ENCODE data around the gene ZHX3.

ZHX3 gene

GRCh38 chr20:41258474-41258873, 59.1 kb downstream of the ZHX3 start:
- WGBS, 2 donors (ENCODE audit: extremely low coverage in 2 of 2, insufficient read length in 2 of 2, insufficient replicate concordance in 1 of 2): no CpG with 5 or more reads among the region's 3 CpGs
- H3K4ac ChIP-seq (ENCODE audit: low read length): no peak overlapping the region
- no peak overlapping the region for H2BK15ac ChIP-seq (ENCODE audit: low read length)
- H3K4me3 ChIP-seq (ENCODE audit: low read length in 2 of 2): no peak overlapping the region
- no peak for DNase-seq (ENCODE audit: low spot score)
- H3K9me3 ChIP-seq (replicated peaks in 1 of 2; ENCODE audit: control insufficient read depth in 2 of 2, insufficient read depth in 1 of 2, low read depth in 1 of 2, low read length in 2 of 2): no peaks in the 10 kb centered on the region
- no peak overlapping the region for H2BK120ac ChIP-seq (ENCODE audit: low read depth, low read length)
- no peak overlapping the region for H3K9ac ChIP-seq (ENCODE audit: low read depth, low read length, poor library complexity)
- no peak overlapping the region for H3K23ac ChIP-seq (ENCODE audit: low read depth, low read length, poor library complexity)
- H3K4me1 ChIP-seq (ENCODE audit: control insufficient read depth in 2 of 2, insufficient read depth in 1 of 2, low read depth in 1 of 2, low read length in 2 of 2): peaks cover 0 to 5% of the 10 kb centered on the region in 2 donors
- H3K27me3 ChIP-seq (ENCODE audit: control insufficient read depth in 3 of 3, insufficient read depth in 3 of 3, low read depth in 1 of 3, low read length in 3 of 3): no peaks in the 10 kb centered on the region
- no peak overlapping the region for H2BK12ac ChIP-seq (ENCODE audit: low read length)
- no peak overlapping the region for H2BK5ac ChIP-seq (ENCODE audit: low read length)
- H3K27ac ChIP-seq (replicated peaks; ENCODE audit: low read length): no peak overlapping the region
- H3K4me2 ChIP-seq (ENCODE audit: insufficient read depth, low read length, poor library complexity, severe bottlenecking): no peak overlapping the region
- no peak overlapping the region for H3K14ac ChIP-seq (ENCODE audit: low read length)
- no peak overlapping the region for H3K18ac ChIP-seq (ENCODE audit: low read length)
- no peaks in the 10 kb centered on the region for H3K36me3 ChIP-seq (replicated peaks in 1 of 2; ENCODE audit: control insufficient read depth in 2 of 2, insufficient read depth in 2 of 2, low read length in 2 of 2)
- no peak overlapping the region for H4K91ac ChIP-seq (ENCODE audit: low read depth, low read length, poor library complexity)
- no peak overlapping the region for H4K8ac ChIP-seq (ENCODE audit: low read depth, low read length)
- H3K79me1 ChIP-seq (ENCODE audit: low read depth, low read length): no peaks in the 10 kb centered on the region
- H2AK5ac ChIP-seq (ENCODE audit: low read depth, low read length): no peak overlapping the region
- no peak overlapping the region for H2AFZ ChIP-seq (ENCODE audit: low read length)

- Histone ChIP-seq H2BK15ac (ENCODE audit: low read length) (no peak overlapping the region), H3K18ac (ENCODE audit: low read length) (no peak overlapping the region), H3K27me3 (ENCODE audit: control insufficient read depth in 3 of 3, insufficient read depth in 3 of 3, low read depth in 1 of 3, low read length in 3 of 3) (no peaks in the 10 kb centered on the region), H3K36me3 (replicated peaks in 1 of 2; ENCODE audit: control insufficient read depth in 2 of 2, insufficient read depth in 2 of 2, low read length in 2 of 2) (no peaks in the 10 kb centered on the region), H3K4me3 (ENCODE audit: low read length in 2 of 2) (no peak overlapping the region), H4K8ac (ENCODE audit: low read depth, low read length) (no peak overlapping the region), H3K14ac (ENCODE audit: low read length) (no peak overlapping the region), H3K4me1 (ENCODE audit: control insufficient read depth in 2 of 2, insufficient read depth in 1 of 2, low read depth in 1 of 2, low read length in 2 of 2) (peaks cover 0 to 5% of the 10 kb centered on the region in 2 donors), H2BK120ac (ENCODE audit: low read depth, low read length) (no peak overlapping the region), H3K79me1 (ENCODE audit: low read depth, low read length) (no peaks in the 10 kb centered on the region), H2AFZ (ENCODE audit: low read length) (no peak overlapping the region), H2AK5ac (ENCODE audit: low read depth, low read length) (no peak overlapping the region), H2BK12ac (ENCODE audit: low read length) (no peak overlapping the region), H2BK5ac (ENCODE audit: low read length) (no peak overlapping the region), H4K91ac (ENCODE audit: low read depth, low read length, poor library complexity) (no peak overlapping the region), H3K9ac (ENCODE audit: low read depth, low read length, poor library complexity) (no peak overlapping the region), H3K27ac (replicated peaks; ENCODE audit: low read length) (no peak overlapping the region), H3K4me2 (ENCODE audit: insufficient read depth, low read length, poor library complexity, severe bottlenecking) (no peak overlapping the region), H3K4ac (ENCODE audit: low read length) (no peak overlapping the region), H3K23ac (ENCODE audit: low read depth, low read length, poor library complexity) (no peak overlapping the region), H3K9me3 (replicated peaks in 1 of 2; ENCODE audit: control insufficient read depth in 2 of 2, insufficient read depth in 1 of 2, low read depth in 1 of 2, low read length in 2 of 2) (no peaks in the 10 kb centered on the region)
- no peak for DNase-seq (ENCODE audit: low spot score)
- WGBS, 2 donors (ENCODE audit: extremely low coverage in 2 of 2, insufficient read length in 2 of 2, insufficient replicate concordance in 1 of 2): no CpG with 5 or more reads among the region's 5 CpGs
Measured at GRCh38 chr20:41256516-41256915, 61.0 kb downstream of the ZHX3 start.

GRCh38 chr20:41255655-41256054, 61.9 kb downstream of the ZHX3 start:
- no peak overlapping the region for H2BK120ac ChIP-seq (ENCODE audit: low read depth, low read length)
- H3K27me3 ChIP-seq (ENCODE audit: control insufficient read depth in 3 of 3, insufficient read depth in 3 of 3, low read depth in 1 of 3, low read length in 3 of 3): no peaks in the 10 kb centered on the region
- no peak overlapping the region for H2AK5ac ChIP-seq (ENCODE audit: low read depth, low read length)
- H3K18ac ChIP-seq (ENCODE audit: low read length): no peak overlapping the region
- H3K4me2 ChIP-seq (ENCODE audit: insufficient read depth, low read length, poor library complexity, severe bottlenecking): no peak overlapping the region
- no peak overlapping the region for H3K4me3 ChIP-seq (ENCODE audit: low read length in 2 of 2)
- WGBS, 2 donors (ENCODE audit: extremely low coverage in 2 of 2, insufficient read length in 2 of 2, insufficient replicate concordance in 1 of 2): no CpG with 5 or more reads among the region's 1 CpG
- H2BK12ac ChIP-seq (ENCODE audit: low read length): no peak overlapping the region
- H2BK15ac ChIP-seq (ENCODE audit: low read length): no peak overlapping the region
- H3K27ac ChIP-seq (replicated peaks; ENCODE audit: low read length): no peak overlapping the region
- H3K36me3 ChIP-seq (replicated peaks in 1 of 2; ENCODE audit: control insufficient read depth in 2 of 2, insufficient read depth in 2 of 2, low read length in 2 of 2): no peaks in the 10 kb centered on the region
- no peak overlapping the region for H3K14ac ChIP-seq (ENCODE audit: low read length)
- no peaks in the 10 kb centered on the region for H3K79me1 ChIP-seq (ENCODE audit: low read depth, low read length)
- no peaks in the 10 kb centered on the region for H3K9me3 ChIP-seq (replicated peaks in 1 of 2; ENCODE audit: control insufficient read depth in 2 of 2, insufficient read depth in 1 of 2, low read depth in 1 of 2, low read length in 2 of 2)
- no peak overlapping the region for H2BK5ac ChIP-seq (ENCODE audit: low read length)
- H3K23ac ChIP-seq (ENCODE audit: low read depth, low read length, poor library complexity): no peak overlapping the region
- no peak overlapping the region for H2AFZ ChIP-seq (ENCODE audit: low read length)
- H4K8ac ChIP-seq (ENCODE audit: low read depth, low read length): no peak overlapping the region
- H3K4me1 ChIP-seq (ENCODE audit: control insufficient read depth in 2 of 2, insufficient read depth in 1 of 2, low read depth in 1 of 2, low read length in 2 of 2): peaks cover 0 to 1% of the 10 kb centered on the region in 2 donors
- no peak overlapping the region for H3K9ac ChIP-seq (ENCODE audit: low read depth, low read length, poor library complexity)
- no peak overlapping the region for H4K91ac ChIP-seq (ENCODE audit: low read depth, low read length, poor library complexity)
- no peak for DNase-seq (ENCODE audit: low spot score)
- H3K4ac ChIP-seq (ENCODE audit: low read length): no peak overlapping the region

- no CpG with 5 or more reads among the region's 9 CpGs for WGBS, 2 donors (ENCODE audit: extremely low coverage in 2 of 2, insufficient read length in 2 of 2, insufficient replicate concordance in 1 of 2)
- Histone ChIP-seq H4K8ac (ENCODE audit: low read depth, low read length) (no peak overlapping the region), H3K4me1 (ENCODE audit: control insufficient read depth in 2 of 2, insufficient read depth in 1 of 2, low read depth in 1 of 2, low read length in 2 of 2) (peaks cover 23 to 26% of the 10 kb centered on the region in 2 donors), H3K27me3 (ENCODE audit: control insufficient read depth in 3 of 3, insufficient read depth in 3 of 3, low read depth in 1 of 3, low read length in 3 of 3) (no peaks in the 10 kb centered on the region), H2BK5ac (ENCODE audit: low read length) (no peak overlapping the region), H3K23ac (ENCODE audit: low read depth, low read length, poor library complexity) (no peak overlapping the region), H3K18ac (ENCODE audit: low read length) (peak overlapping the region; percentile 50), H3K27ac (replicated peaks; ENCODE audit: low read length) (peak overlapping the region; percentile 54), H3K4me3 (ENCODE audit: low read length in 2 of 2) (peak overlapping the region in 1 of 2 donors; percentile 10), H3K79me1 (ENCODE audit: low read depth, low read length) (no peaks in the 10 kb centered on the region), H2AK5ac (ENCODE audit: low read depth, low read length) (no peak overlapping the region), H3K9ac (ENCODE audit: low read depth, low read length, poor library complexity) (no peak overlapping the region), H2BK12ac (ENCODE audit: low read length) (no peak overlapping the region), H2BK15ac (ENCODE audit: low read length) (no peak overlapping the region), H2AFZ (ENCODE audit: low read length) (peak overlapping the region; percentile 87), H2BK120ac (ENCODE audit: low read depth, low read length) (no peak overlapping the region), H3K9me3 (replicated peaks in 1 of 2; ENCODE audit: control insufficient read depth in 2 of 2, insufficient read depth in 1 of 2, low read depth in 1 of 2, low read length in 2 of 2) (no peaks in the 10 kb centered on the region), H4K91ac (ENCODE audit: low read depth, low read length, poor library complexity) (no peak overlapping the region), H3K14ac (ENCODE audit: low read length) (no peak overlapping the region), H3K36me3 (replicated peaks in 1 of 2; ENCODE audit: control insufficient read depth in 2 of 2, insufficient read depth in 2 of 2, low read length in 2 of 2) (no peaks in the 10 kb centered on the region), H3K4ac (ENCODE audit: low read length) (no peak overlapping the region), H3K4me2 (ENCODE audit: insufficient read depth, low read length, poor library complexity, severe bottlenecking) (peak overlapping the region; percentile 15)
- peak; percentile 48 for DNase-seq (ENCODE audit: low spot score)
Measured at GRCh38 chr20:41249411-41250281, 67.9 kb downstream of the ZHX3 start.
